Ovary (tissue), 9 donors: Measurements from ENCODE around the gene CELF1. TPM values are rescaled to one million over a fixed set of nuclear protein-coding genes. Genes with fewer than 3 reads are reported as not detected.

Experiments used
- DNase-seq, 5 donors: peaks; one replicate each; pipeline ENCODE4 v3.0.0-alpha.2; 2019 to 2020
- H3K27ac ChIP-seq, 2 donors: fragments of 200-600 bp; one replicate each; pipeline versions ENCODE4 v1.5.1 to v1.8.0; 2019 to 2022
- H3K27me3 ChIP-seq: fragments of 200-600 bp; one replicate; pipeline ENCODE4 v1.8.0; 2022
- H3K36me3 ChIP-seq: fragments of 200-600 bp; sonication (generic); one replicate; pipeline ENCODE4 v1.5.1; 2019
- H3K4me1 ChIP-seq: one replicate; pipeline ENCODE4 v1.8.1; 2013; ENCODE audit warnings: mild to moderate bottlenecking, moderate library complexity; ENCODE audit not compliant: insufficient read depth
- H3K4me3 ChIP-seq: fragments of 200-600 bp; sonication (generic); one replicate; pipeline ENCODE4 v1.5.1; 2017
- H3K9me3 ChIP-seq, 2 donors: fragments of 200-600 bp in 1 of 2; sonication (generic) in 1 of 2; one replicate each; pipeline versions ENCODE4 v1.5.1 to v1.8.1; 2013 to 2019; ENCODE audit warnings: mild to moderate bottlenecking in 1 of 2, moderate library complexity in 1 of 2
- EP300 ChIP-seq: sonication (generic); formaldehyde crosslinking; IDR thresholded peaks from one replicate; pipeline ENCODE4 v1.6.1; 2017; ENCODE audit warnings: antibody characterized with exemption
- POLR2A ChIP-seq: fragments of 450-650 bp; IDR thresholded peaks from one replicate; pipeline ENCODE4 v1.6.1; 2017; ENCODE audit warnings: antibody characterized with exemption, mild to moderate bottlenecking, moderate library complexity
- WGBS, 3 donors: extraction: QIAGEN DNeasy Blood & Tissue Kit in 1 of 3; methylation state at CpG; one replicate each; pipeline versions ENCODE4 v1.1.5 to v1.1.7; 2013 to 2017; 5-methylcytosine and 5-hydroxymethylcytosine counted together
- intact Hi-C, 4 donors: fragments of 100-400 bp; cut with DNase I; formaldehyde crosslinking; loops; one replicate each; pipeline versions ENCODE4 v1.11.0 to v1.15.1; 2022 to 2023
- polyA plus RNA-seq, 2 donors: library from polyadenylated mRNA; stranded (reverse); fragments of 200-250 nt in 1 of 2; fragments of 350-450 nt in 1 of 2; fragmentation: Illumina TruSeq in 1 of 2; extraction: RNeasy Lipid Tissue Mini Kit (QIAGEN cat#74804) in 1 of 2; gene quantifications; one replicate each; pipeline ENCODE4 v1.2.3, GENCODE V29; 2013 to 2014
- total RNA-seq, 7 donors: library from RNA; depleted of rRNA in 2 of 7; stranded (reverse); fragments of >200 nt in 2 of 7; fragmentation: NEBNext Ultra II Directional in 3 of 7; extraction: Animal tissue kit (Norgen Biotek cat#: 25700) in 3 of 7; gene quantifications; one replicate each; pipeline versions ENCODE4 v1.1.0 to v1.2.4, GENCODE V29; 2016 to 2023
- TF ChIP-seq, protein P1 (sequence below), 3 donors: fragments of 450-650 bp in 2 of 3; fragments of 200-600 bp in 1 of 3; IDR thresholded peaks; one replicate each; pipeline versions ENCODE4 v1.5.1 to v1.8.0; 2016 to 2022; ENCODE audit warnings: antibody characterized with exemption in 3 of 3, mild to moderate bottlenecking in 1 of 3
- donor health status: DM: no; HTN: no; CAD: no; lungs with moderate emphysema.
- donor health status: DM: no; HTN: no; CAD: no.
- donor health status: Bipolar disorder and iron deficiency.
- donor health status: DM: yes; HTN: yes; CAD: no.
- donor health status: DM: no; HTN: no; CAD: no.
- donor health status: DM: yes; HTN: yes; CAD: no.

The CELF1 gene
- total and polyA plus RNA-seq, 9 donors: 25.0 to 109 (median 71.5) TPM

DNA sequence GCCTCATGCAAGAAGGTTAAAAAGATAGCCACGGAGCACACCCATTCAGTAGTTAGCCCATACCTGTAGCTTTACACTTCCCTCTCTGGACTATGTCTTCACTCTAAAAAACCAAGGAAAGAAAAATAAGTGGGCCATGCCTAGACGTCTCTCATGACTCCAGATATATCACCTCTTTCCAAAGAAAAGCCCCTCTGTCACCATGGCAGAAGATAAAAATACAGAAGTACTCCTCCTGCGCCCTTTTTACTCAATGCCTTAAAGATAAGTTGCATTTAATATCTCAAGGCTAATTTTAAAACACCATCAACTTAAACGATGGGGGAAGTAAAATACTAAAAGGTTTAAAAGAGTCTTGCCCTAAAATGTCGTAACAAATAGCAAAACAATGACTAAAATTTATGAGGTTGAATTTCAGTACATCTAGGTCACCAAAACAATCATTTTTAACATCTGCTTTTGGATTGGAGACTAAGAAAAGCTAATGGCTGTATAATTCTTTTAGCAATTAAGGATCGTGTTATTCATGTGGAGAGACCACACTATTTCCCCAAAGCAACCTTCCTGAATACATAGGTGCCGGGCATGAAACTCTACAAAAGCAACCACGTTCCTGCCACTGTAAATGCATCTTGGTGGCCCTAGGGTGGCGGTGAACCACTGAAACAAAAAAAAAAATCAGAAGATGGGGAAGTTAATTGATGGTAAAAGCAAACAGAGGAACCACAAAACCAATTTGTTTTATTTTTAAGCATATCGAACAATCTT lies 46.0 kb downstream of the CELF1 start:
- H3K36me3 ChIP-seq: no peaks in the 10 kb centered on the region
- TF ChIP-seq, protein P1, sequence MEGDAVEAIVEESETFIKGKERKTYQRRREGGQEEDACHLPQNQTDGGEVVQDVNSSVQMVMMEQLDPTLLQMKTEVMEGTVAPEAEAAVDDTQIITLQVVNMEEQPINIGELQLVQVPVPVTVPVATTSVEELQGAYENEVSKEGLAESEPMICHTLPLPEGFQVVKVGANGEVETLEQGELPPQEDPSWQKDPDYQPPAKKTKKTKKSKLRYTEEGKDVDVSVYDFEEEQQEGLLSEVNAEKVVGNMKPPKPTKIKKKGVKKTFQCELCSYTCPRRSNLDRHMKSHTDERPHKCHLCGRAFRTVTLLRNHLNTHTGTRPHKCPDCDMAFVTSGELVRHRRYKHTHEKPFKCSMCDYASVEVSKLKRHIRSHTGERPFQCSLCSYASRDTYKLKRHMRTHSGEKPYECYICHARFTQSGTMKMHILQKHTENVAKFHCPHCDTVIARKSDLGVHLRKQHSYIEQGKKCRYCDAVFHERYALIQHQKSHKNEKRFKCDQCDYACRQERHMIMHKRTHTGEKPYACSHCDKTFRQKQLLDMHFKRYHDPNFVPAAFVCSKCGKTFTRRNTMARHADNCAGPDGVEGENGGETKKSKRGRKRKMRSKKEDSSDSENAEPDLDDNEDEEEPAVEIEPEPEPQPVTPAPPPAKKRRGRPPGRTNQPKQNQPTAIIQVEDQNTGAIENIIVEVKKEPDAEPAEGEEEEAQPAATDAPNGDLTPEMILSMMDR (IDR thresholded peaks at IDR 0.05): no peak
- no peak for TF ChIP-seq POLR2A
- no peak for TF ChIP-seq EP300
- no peak overlapping the region for H3K27ac ChIP-seq
- H3K9me3 ChIP-seq: no peaks in the 10 kb centered on the region
- 20 to 25% (median 22%) methylated on average over 10 of the region's 10 CpGs for WGBS, 3 donors
- intact Hi-C loops: no loop called here
- H3K27me3 ChIP-seq: no peaks in the 10 kb centered on the region
- DNase-seq: no peak
- no peak overlapping the region for H3K4me3 ChIP-seq
- peaks cover 11% of the 10 kb centered on the region for H3K4me1 ChIP-seq

DNA sequence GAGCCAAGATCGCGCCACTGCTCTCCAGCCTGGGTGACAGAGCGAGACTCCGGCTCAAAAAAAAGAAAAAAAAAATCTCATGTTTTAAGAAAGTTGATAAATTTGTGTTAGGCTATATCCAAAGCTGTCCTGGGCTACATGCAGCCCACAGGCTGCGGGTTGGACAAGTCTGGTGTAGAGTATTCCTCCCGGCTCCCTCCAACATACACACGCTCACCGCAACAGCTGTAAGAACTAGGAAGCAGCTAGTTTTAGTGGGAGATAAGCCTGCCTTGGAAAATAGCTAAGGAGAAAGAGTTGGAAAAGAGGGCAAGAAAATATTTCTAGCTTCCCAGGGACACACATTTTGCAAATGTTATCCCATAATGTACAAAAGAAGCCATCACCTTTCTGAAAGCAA lies 46.6 kb downstream of the CELF1 start:
- no peaks in the 10 kb centered on the region for H3K27me3 ChIP-seq
- intact Hi-C loops: no loop called here
- WGBS, 3 donors: 18 to 35% (median 20%) methylated on average over 8 of the region's 8 CpGs
- no peak overlapping the region for H3K4me3 ChIP-seq
- H3K27ac ChIP-seq: no peak overlapping the region
- H3K4me1 ChIP-seq: peaks cover 11% of the 10 kb centered on the region
- no peaks in the 10 kb centered on the region for H3K36me3 ChIP-seq
- no peaks in the 10 kb centered on the region for H3K9me3 ChIP-seq
- TF ChIP-seq EP300 (no peak), POLR2A (no peak)
- TF ChIP-seq, protein P1 (IDR thresholded peaks at IDR 0.05): no peak
- no peak for DNase-seq

DNA sequence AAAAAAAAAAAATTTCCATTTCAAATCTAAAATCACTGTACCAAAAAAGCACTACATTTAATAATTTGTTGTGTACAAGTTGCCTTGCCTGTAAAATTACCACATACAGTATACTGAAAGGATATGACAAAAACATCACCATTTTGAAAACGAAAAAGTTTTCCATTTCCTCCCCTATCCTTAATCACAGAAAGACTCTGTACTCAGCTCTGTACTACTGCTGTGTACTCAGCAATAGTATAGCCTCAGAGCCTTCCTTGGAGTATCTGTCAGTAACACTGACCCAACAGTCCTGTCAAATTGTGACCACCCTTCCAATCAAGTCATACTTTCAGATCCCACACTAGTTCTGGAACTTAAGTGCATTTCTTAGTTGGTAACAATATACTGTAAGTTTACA lies 48.0 kb downstream of the CELF1 start:
- H3K4me3 ChIP-seq: no peak overlapping the region
- H3K9me3 ChIP-seq: no peaks in the 10 kb centered on the region
- TF ChIP-seq EP300 (no peak), POLR2A (no peak)
- TF ChIP-seq, protein P1 (IDR thresholded peaks at IDR 0.05): no peak
- intact Hi-C loops: no loop called here
- WGBS, 3 donors: 84 to 89% (median 89%) methylated on average over 1 of the region's 1 CpG
- H3K27me3 ChIP-seq: no peaks in the 10 kb centered on the region
- DNase-seq: no peak
- no peaks in the 10 kb centered on the region for H3K36me3 ChIP-seq
- H3K4me1 ChIP-seq: peaks cover 11% of the 10 kb centered on the region
- H3K27ac ChIP-seq: no peak overlapping the region

DNA sequence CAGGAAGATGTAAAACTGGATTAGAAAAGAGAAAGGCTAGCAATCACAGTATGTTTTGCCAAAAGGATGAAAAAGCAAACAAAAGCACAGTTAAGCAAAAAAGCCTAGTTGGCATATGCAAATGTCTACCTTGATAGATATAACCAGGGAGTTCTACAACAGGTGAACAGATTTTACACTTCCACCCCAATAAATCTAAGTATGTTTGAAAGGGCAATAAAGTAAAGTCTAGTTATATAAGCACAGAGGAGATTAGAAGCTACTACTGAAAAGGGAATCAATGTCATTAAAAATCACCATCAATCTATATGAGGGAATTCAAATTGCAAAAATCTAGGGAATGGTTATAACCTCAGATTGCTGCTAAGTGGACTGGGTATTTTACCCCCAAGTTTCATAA lies 49.7 kb downstream of the CELF1 start:
- peaks cover 8% of the 10 kb centered on the region for H3K4me1 ChIP-seq
- no peak overlapping the region for H3K4me3 ChIP-seq
- no peak for TF ChIP-seq POLR2A
- TF ChIP-seq, protein P1 (IDR thresholded peaks at IDR 0.05): no peak
- no peak for TF ChIP-seq EP300
- H3K27me3 ChIP-seq: no peaks in the 10 kb centered on the region
- intact Hi-C loops: no loop called here
- H3K9me3 ChIP-seq: no peaks in the 10 kb centered on the region
- no peak overlapping the region for H3K27ac ChIP-seq
- H3K36me3 ChIP-seq: no peaks in the 10 kb centered on the region
- DNase-seq: no peak
